Non-pigmented ciliary epithelial cell (primary cell): ENCODE measurements around the gene VAPB.

Source experiments
- DNase-seq: peaks from one replicate; pipeline ENCODE4 v3.0.0-alpha.2; 2010; ENCODE audit warnings: low read depth

VAPB gene

DNA sequence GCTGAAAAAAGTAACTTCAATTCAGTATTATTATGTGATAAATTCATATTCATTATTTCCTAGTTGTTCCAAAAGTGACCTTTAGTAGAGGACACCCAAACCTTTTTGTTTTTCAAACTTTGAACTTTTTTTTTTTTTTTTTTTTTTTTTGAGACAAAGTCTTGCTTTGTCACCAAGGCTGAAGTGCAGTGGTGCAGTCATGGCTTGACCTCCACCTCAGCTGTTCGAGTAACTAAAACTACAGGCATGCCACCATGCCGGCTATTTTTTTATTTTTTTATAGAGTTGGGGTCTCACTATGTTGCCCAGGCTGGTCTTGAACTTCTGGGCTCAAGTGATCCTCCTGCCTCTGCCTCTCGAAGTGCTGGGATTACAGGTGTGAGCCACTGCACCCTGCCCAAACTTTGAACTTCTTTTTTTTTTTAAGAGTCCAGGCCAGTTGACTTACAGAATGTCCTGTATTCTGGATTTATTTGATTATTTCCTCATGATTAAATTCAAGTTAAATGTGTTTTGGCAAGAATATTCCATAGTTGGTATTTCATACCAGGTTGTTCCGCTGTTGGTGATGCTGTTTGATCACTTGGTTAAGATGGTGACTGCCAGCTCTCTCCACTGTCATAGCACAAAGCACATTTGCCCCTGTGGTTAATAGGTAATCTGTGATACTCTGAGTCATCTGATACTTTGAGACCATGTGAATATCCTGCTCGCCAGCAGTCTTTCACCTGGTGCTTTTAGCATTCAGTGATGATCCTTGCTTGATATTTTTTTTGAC is 48.0 kb downstream of the VAPB start:
- DNase-seq = no peak

DNA sequence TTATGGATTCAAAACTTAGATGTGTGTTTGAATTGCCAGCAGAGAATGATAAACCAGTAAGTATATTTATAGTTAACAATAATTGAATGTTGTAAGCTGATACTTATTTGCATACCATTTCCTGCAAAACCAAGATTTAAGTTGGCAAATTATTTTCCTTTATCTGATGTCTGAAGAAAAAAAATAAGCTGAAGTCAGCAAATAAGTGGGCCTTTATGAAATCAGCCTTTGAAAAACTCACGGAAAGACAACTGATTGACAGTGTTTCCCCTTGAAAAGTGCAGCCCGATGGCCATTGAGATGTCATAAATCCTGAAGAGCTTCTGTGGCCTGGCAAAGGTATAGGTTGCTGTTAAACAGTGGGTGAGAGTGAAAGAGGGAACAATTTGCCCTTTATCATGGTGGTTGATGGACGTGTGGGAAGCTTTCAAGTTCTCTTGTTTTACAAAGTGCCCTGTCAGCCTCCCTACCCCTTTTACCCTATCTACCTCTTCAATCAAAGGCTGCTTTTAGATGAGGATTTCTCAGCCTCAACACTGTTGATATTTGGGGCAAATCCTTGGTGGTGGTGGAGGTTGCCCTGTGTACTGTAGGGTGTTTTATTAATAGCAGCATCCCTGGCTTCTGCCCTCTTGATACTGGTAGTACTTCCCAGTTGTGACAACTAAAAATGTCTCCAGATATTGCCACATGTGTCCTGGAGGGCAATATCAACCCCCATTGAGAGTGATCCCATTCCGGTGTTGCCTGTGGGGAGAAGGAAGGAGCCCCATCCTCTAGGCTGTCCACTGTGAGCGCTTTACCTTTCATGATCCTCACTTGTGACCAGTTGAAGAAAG is 50.2 kb downstream of the VAPB start:
- DNase-seq = no peak

DNA sequence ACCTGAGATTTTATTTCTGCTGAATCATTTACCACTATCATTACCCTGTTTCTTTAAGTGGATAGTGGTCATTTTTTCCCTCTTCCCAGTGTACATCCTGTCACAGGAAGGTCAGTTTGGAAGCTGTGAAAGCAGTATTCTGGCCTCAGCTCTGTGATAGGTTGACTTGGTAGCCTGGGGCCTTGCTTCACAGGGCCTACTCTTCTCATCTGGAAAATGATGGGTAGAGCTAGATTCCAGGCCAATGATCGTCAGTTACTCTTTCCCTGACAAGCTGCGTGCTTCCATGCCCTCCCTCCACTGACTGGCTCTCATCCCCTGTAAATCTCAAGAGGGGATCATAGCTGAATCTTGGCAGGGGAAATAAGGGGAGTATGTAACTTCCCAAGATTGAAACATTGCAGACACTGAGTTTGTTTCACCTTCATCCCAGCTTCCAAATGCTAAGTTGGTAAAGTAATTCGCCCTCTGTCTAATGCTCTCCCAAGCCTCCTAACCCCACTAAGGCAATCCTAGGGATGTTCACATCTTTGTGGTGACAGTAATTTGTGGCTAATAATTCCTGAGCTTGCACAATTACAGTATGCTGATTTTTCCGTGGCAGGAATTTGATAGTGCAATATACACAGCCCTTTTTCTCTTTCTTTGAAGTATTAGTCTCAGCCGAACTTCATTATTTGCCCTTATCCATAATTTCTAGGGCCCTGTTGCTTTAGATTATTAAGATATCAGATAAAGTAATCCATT is 51.2 kb downstream of the VAPB start:
- DNase-seq = no peak

DNA sequence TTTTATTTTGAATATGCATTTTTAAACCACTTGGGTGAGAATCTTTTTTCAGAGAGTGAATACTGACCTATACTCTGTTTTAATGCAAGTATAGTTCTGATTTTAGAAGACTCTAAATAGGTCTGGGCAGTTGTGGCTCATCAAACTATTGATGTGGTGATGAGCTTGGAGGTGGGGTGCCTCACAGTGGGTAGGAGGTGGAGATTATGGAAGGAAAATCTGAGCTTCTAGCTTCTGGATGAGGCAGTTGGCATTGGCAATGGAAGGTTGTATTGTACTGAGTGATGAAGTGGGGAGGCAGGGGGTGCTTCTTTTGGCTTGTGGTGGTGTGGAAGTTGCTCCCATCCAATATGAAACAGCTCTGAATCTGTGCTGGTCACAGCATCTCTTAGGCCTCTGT is 52.7 kb downstream of the VAPB start:
- DNase-seq = no peak

DNA sequence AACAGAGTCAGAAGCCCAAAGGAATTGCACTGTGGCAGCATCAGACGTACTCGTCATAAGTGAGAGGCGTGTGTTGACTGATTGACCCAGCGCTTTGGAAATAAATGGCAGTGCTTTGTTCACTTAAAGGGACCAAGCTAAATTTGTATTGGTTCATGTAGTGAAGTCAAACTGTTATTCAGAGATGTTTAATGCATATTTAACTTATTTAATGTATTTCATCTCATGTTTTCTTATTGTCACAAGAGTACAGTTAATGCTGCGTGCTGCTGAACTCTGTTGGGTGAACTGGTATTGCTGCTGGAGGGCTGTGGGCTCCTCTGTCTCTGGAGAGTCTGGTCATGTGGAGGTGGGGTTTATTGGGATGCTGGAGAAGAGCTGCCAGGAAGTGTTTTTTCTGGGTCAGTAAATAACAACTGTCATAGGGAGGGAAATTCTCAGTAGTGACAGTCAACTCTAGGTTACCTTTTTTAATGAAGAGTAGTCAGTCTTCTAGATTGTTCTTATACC is 55.8 kb downstream of the VAPB start:
- no peak for DNase-seq

DNA sequence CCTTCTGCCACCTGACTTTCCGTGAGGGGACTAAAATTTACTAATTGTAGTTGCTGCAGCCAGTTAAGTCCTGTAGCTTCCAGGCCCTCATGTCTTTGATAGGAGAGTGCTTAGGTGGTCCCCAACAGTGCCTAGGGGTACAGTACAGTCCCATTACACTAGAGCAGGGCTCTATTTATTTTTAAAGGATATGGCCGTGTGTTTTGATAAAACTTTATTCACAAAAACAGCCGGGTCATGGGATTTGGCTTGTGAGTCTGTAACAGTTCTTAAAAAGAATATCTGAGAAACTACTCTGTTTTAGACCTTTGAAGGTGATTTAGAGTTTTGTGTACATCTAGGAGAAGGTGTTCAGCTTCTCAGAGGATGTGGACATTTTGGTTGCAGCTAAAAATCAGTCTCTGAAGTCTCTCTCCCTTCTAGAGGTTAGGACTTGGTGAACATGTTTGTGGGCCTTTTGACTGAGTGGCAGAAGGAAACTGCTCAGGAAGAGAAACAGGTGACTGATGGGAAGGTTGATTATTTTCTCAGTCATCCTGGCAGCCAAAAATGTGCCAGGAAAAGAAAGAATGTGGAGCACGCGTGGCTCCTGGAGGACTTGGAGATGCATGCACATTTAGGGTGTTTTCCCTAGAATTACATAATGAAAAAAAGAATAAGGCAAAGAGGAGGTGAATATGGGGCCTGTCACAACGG is 57.4 kb downstream of the VAPB start:
- no peak for DNase-seq

DNA sequence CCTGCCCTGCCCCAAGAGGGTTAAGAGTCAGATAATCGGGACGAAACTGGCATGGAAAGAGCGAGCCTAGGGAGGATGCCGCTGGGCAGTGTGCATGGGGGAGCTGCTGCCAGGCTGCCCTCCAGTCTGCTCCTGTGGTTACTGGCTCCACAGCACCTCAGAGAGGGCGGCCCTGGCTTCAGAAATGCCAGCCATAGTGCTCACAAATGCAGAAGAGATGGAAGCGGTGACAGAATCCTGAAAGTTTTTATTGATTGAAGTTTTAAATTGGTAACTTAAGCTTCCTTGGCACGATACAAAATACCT is 57.9 kb downstream of the VAPB start:
- no peak for DNase-seq

DNA sequence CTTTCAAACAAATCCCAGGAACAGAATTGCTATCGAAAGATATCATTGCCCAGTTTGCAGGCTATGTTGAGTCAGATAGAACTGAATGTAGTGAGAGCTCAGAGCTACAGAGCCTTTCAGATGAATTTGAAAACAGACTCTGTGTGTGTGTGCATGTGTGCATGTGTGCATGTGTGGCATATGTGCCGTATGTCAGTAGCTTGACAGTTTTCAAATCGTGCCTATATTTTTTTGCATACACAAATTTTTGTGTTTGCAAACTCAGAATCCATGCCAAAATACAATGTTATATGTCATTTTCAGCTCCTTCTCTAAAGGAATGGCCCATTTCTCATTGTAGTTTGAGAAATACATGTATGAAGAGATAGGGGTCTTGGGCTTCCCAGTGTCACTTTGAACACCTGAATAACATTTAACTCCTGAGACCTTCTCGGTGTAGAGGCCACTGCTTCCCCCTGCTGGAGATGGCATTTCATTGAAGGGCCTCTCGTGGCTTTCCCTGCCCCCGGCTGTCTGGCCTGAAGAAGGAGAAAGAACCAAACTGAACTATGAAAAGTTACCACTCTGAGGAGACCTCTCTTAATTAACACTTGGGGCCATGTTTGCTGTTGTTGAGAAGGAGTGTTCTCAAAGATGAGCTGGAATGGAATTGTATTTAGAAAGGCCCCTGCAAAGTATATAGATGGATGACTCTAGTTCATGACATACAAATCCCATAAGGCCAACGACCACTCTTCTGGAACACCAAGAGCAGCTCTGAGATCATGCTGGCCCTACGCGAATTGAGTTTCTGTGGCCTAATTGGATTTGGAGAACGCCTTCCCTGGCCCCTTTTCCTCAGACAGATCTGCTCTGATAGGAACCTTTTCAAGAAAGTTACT is 58.7 kb downstream of the VAPB start:
- no peak for DNase-seq

DNA sequence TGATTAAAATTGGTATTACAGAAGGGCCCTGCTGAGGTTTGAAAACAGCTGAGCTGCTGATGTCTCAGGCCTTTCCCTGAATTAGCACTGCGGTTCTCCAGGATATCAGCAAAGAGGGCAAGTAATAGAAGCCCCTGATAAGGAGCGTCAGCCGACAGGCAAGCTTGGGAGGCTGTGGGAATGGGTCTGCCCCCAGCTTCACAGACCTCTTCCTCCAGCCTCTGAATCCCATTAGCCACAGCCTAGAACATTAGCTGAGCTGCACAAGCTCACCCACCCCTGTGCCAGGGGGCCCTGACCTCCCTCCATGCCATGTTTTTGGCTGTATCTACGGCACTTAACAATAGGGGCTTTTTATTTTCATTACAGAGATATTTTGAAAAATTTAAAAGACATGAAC is 59.9 kb downstream of the VAPB start:
- DNase-seq = no peak

DNA sequence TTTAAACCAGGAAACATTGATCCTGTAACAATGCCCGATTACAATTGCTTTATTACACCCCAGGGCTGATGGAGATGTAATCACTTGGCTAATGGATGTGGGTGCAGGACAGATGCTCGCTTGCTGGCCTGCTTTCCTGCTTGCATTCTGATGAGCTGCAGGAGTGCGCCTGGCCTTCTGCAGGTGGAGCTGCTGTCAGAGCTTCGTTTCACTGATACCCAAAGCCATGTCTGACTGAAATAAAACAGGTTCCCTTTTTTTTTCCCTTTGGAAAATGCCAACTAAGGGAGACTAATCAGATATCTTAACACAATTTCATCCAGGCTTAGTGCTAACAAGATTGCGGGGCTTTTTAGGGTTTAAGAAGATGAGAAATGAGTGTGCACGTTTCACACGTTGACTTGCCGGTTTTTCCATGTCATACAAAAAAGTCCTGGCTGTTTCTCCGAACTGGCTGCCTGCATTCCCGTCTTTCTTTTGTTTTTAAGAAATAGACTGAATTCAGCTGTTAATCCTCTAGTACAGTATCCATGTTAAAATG is 60.7 kb downstream of the VAPB start:
- no peak for DNase-seq

DNA sequence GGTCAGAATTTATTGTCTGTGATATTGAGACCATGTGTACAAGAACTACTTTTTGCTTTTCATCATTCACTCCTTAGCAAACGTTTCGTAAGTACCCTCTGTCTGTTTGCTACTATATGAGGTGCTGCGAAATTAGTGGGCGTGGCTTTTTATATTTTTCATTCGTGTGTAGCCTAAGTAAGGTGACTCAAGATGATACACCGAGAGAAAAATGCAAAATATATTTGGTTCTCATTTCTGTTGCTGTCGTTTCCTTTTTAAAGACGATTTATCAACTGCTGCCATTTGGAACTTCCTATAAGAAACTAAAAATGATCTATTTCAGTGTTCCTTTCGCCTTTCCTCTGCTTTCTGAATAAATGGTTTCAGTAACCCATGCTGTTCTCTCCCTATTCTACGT is 61.2 kb downstream of the VAPB start:
- no peak for DNase-seq

DNA sequence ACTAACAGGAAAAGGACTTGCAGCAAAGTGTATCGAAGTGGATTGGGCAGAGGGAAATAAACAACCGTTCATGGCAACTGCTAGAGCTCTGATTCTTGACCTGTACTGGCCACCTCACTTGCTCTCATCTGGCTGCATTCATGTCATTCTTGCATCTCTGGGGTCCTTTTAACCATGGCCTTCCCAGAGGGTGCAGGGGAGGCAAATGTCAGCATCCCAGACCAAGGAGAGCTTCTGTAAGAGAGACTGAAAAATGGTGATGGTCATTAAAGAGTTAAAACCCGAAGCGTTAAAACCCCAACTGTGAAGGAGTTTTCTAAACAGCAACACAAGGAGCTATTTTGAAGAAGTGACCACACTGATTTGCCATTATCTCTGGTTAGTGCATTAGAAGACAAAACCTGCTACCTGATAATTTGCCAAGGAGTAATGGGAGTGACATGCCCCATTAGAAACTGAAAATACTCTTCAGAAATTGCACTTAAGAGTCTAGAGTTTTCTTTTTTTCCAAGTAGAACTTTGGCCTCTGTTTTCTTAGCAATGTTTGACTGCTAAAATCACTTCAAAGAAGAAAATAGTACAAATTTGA is 63.7 kb downstream of the VAPB start:
- DNase-seq = no peak

DNA sequence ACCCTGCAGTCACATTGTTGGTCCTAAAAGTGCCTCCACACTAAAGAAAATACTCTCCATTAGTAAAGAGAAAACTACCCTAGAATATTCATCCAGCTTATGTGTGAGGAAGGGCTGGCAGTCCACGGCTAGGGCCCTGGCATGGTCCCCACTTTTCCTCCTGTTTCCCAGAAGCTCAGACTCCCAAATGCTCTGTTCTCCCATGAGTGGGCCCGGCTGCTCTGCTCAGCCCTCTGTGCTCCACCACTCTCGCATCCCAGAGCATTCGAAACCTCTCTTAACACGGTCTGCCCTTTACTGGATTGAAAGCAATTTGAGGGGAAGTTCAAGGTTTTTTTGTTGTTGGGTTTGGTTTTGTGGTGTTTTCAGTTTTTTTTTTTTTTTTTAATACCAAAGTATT is 64.4 kb downstream of the VAPB start:
- no peak for DNase-seq

DNA sequence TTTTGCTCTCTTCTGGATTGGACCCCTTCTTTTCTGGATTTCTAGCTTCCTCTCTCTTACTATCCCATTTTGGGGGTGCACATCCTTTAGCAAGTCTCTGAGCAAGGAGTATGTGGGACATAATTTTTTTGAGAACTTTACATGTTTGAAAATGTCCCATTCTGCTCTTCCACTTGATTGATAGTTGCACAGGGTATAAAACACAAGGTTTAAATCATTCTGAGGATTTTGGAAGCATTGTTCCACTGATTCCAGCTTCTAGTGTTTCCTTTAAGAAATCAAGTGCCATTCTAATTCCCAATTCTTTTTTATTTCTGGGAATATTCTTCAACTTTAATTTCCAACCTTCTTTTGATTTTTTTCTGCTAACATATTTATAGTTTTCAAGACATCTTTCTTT is 65.4 kb downstream of the VAPB start:
- no peak for DNase-seq

DNA sequence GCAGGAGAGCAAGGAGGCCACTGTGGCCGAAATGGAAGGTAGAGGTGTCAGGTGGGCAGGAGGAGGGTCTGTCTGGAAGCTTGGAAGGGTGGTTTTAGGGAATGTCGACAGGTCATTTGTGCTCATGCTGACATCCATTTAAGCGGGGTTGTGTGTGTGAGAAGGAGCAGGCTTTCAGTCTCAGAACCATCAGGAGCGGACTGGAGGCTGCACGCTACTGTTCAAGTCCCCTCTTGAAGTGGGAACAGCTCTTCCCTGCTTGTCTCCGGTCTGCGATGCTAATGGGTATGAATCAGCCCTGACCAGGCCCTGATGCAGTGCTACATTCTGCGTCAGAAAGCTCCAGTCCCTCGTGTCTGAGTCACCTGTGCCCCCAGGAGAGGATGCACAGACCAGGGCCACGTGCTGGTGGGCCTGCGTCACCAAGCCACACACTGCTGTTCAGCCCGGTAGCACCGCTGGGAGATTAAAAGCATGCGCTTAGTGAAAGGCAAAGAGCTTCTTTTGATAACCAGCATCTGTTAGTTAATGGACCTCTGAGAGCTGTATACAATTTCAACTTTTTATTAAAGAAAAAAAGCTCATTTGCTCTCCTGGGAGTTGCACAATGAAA is 68.2 kb downstream of the VAPB start:
- DNase-seq = peak; percentile 71

DNA sequence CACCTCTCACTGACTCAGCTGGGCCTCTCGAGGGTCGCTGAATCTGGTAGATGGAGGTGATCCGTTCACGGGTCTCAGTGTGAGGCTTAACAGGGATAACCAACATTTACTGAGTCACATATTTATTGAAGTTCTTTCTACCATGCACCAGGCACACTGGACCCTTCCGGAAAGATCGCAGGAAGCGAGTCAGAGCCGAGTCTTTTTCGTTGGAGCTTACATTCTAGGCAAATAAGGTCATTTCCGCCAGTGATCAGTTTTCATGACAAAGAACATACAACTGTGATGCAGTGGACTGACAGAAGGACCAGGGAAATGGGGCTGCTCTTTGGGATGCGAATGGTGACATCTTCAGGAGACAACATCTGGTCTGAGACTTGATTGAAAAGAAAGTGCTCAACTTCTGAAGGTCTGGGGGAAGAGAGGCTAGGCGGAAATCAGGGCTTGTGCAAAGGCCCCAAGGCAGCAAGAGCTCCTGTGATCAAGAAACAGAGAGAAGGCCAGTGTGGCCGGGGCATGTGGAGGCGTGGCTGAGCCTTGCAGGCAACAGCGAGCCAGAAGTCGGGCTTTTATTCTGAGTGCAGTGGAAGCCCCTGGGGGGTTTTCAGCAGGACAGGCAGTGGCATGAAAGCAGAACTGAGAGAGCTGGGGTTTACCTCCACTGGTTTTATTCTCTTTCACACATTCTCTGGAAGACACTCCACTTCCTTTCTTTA is 69.5 kb downstream of the VAPB start:
- no peak for DNase-seq

DNA sequence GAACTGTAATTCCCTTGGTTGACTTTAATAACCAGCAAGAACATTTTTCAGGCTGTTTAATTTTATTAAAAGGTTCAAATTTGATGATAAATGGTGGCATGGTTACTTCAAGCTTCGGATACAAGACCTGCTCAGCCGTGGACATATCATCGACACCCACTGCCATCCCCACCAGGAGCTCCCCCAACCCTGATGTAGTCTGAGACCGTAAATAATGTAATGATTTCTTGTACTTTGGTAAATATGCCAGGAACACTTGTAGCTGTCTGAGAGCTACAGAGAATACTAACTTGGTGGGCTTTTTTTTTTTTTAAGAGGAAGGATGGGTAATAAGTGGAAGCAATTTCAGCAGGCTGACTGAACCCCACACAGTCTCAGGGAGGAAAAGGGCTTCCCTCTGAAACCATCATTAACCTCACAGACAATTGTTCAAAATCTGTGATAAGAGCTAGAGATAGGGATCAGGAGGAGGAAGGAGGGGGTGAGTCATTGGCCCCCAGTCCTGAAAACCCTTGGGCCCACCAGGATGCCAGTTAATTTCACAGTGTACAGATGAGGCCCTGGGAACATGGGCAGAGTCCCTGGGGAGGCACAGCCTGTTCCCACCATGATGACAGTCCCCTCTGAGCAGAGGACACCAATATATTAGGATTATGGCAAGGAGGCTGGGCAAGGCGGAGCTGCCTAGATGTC is 70.2 kb downstream of the VAPB start:
- DNase-seq = no peak

DNA sequence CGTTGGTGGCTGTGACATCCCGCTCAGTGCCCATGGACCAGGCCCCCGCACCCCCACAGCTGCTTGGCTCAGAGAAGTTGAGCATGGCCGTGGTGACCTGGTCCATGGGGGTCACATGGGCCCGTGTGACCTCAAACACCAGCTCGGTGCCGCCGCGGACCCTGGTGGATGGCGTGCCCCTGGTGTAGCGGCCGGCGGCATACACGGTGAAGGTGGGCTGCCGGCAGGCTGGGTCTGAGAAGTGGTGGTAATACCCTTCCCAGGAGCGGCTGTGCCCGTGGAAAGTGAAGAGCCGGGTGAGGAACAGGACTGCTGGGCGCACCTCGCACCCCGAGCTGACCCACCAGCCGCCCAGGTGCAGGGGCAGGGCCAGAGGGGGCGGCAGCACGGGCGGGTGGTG is 72.1 kb downstream of the VAPB start:
- no peak for DNase-seq

DNA sequence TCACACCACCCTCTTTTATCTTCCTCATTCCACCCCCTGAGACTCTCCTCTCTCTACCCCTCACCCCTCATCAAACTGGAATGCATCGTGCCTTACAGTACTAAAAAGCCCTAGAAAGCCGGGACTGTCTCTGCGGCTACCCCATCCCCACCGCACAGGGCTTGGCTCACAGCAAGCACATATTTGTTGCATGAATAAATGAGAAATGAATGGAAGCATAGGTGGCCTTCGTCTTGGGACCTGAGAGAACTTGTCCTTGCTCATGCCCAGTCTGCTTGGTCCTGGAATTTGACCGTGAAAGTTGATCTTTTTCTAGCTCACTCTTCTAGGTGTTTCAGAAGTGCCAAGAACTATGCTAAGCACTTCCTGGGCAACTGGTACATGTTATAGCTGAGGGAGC is 72.9 kb downstream of the VAPB start:
- no peak for DNase-seq
